MCF 10A (cell line): ENCODE measurements around the gene JCAD. TPM values are rescaled to one million over a fixed set of nuclear protein-coding genes. Genes with fewer than 3 reads are reported as not detected.

Source experiments
- BruUV-seq: library from RNA; stranded (reverse); fragments of 400-500 nt; replicated peaks from 2 replicates; lab custom pipeline; 2021; lab: Mats Ljungman, UMichigan
- CTCF ChIA-PET: fragments of 300-600 bp; sonication (Branson Sonifier 250); formaldehyde crosslinking; extraction: SDS; loops from one replicate; lab custom pipeline; 2021; ENCODE audit warnings: antibody characterized with exemption, inconsistent platforms; lab: Yijun Ruan, JAX
- POLR2A ChIA-PET: fragments of 300-600, 350-650 bp; sonication (Branson Sonifier 250); formaldehyde crosslinking; extraction: SDS; loops from one replicate; lab custom pipeline; 2020; ENCODE audit warnings: antibody characterized with exemption, inconsistent platforms; lab: Yijun Ruan, JAX
- DNase-seq: peaks from one replicate; pipeline ENCODE4 v3.0.0-alpha.2; 2018; ENCODE audit not compliant: unreplicated experiment
- H3K27ac Mint-ChIP-seq: one replicate; pipeline ENCODE4 v1.8.0; 2022; ENCODE audit warnings: mild to moderate bottlenecking, low read depth, mixed read lengths; ENCODE audit not compliant: unreplicated experiment
- H3K27me3 Mint-ChIP-seq: one replicate; pipeline ENCODE4 v1.8.0; 2022; ENCODE audit warnings: mixed read lengths; ENCODE audit not compliant: insufficient read depth, unreplicated experiment
- H3K36me3 Mint-ChIP-seq: one replicate; pipeline ENCODE4 v1.8.0; 2022; ENCODE audit warnings: mild to moderate bottlenecking, moderate library complexity, mixed read lengths; ENCODE audit not compliant: insufficient read depth, unreplicated experiment
- H3K4me1 Mint-ChIP-seq: one replicate; pipeline ENCODE4 v1.8.0; 2022; ENCODE audit warnings: mixed read lengths; ENCODE audit not compliant: insufficient read depth, unreplicated experiment
- H3K4me3 Mint-ChIP-seq: one replicate; pipeline ENCODE4 v1.8.0; 2022; ENCODE audit warnings: mild to moderate bottlenecking, moderate library complexity, mixed read lengths; ENCODE audit not compliant: unreplicated experiment
- H3K9me3 Mint-ChIP-seq: one replicate; pipeline ENCODE4 v1.8.0; 2022; ENCODE audit warnings: mixed read lengths; ENCODE audit not compliant: unreplicated experiment
- intact Hi-C: fragments of 100-400 bp; cut with micrococcal nuclease; formaldehyde crosslinking; loops from 2 replicates; pipeline ENCODE4 v1.14.1; 2022
- total RNA-seq: library from RNA; stranded (reverse); gene quantifications from 2 replicates; pipeline ENCODE4 v1.2.3, GENCODE V29; 2022
- TF ChIP-seq, protein P1 (sequence below): fragments of 200-600 bp; IDR thresholded peaks from one replicate; pipeline ENCODE4 v1.8.0; 2022; ENCODE audit warnings: antibody characterized with exemption, mild to moderate bottlenecking; ENCODE audit not compliant: unreplicated experiment

JCAD gene
- total RNA-seq, 1 experiment from 2014 or later: 0.26 TPM

DNA sequence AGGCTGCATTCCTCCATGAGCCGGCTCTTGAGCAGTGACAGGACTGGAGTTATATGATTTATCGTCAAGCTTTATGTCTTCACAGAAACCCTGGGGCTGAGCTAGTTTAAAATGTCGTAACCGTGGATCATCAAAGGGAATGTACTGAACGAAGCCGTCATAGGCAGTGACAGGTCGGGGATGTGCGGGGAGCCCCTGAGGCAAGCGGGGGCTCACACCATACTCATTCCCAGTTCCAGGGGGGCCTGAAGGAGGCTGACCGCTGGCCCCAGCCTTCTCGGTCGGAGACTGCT, 30.7 kb downstream of the JCAD start:
- no peaks in the 10 kb centered on the region for H3K9me3 Mint-ChIP-seq
- POLR2A ChIA-PET: no interaction called here
- no peaks in the 10 kb centered on the region for H3K27me3 Mint-ChIP-seq
- no TSS peak for BruUV-seq
- DNase-seq: no peak
- no peak overlapping the region for H3K4me3 Mint-ChIP-seq
- CTCF ChIA-PET: interaction anchor here (0.6 to 1.1 kb wide), 2 partner anchors 36 to 604 kb away, joined by 3 read pairs; no protein-coding TSS in a partner anchor
- H3K4me1 Mint-ChIP-seq: peaks cover 7% of the 10 kb centered on the region
- TF ChIP-seq, protein P1, sequence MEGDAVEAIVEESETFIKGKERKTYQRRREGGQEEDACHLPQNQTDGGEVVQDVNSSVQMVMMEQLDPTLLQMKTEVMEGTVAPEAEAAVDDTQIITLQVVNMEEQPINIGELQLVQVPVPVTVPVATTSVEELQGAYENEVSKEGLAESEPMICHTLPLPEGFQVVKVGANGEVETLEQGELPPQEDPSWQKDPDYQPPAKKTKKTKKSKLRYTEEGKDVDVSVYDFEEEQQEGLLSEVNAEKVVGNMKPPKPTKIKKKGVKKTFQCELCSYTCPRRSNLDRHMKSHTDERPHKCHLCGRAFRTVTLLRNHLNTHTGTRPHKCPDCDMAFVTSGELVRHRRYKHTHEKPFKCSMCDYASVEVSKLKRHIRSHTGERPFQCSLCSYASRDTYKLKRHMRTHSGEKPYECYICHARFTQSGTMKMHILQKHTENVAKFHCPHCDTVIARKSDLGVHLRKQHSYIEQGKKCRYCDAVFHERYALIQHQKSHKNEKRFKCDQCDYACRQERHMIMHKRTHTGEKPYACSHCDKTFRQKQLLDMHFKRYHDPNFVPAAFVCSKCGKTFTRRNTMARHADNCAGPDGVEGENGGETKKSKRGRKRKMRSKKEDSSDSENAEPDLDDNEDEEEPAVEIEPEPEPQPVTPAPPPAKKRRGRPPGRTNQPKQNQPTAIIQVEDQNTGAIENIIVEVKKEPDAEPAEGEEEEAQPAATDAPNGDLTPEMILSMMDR: no peak
- H3K27ac Mint-ChIP-seq: no peak overlapping the region
- no peaks in the 10 kb centered on the region for H3K36me3 Mint-ChIP-seq
- intact Hi-C loops: no loop called here

DNA sequence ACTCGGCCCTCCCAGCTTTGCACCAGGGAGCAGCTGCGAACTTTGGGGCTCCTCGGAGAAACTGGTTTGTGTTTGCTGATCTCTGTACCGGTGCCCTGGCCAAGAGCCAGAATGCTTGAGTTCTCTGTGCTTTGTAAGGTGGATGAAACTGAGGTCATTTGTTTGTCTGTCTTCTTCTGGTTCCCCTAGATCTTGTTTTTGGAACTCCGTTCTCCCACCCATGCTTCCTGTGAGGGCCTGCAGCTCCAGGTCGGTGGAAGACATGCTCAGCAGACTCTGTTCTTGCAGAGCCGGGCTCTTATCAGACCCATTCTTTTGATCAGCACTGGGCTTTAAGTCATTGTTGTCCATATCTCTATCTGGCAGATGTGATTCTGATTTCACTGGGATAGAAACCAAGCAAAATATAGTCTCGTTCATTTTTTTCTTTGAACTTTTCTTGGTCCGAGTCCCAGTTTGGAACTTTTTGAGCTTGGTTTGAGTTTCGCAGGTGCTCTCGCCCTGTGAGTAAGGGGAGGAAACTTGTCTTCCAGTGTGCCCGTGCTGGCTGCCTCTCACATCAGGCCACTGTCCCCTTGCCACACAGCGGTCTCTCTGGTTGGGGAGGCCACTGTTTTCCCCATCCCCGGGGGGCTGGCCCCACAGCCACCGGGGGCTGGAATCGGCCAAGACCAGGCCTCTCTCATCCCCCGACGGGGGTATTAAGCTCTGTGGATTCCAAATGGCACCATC, 31.2 kb downstream of the JCAD start:
- no peaks in the 10 kb centered on the region for H3K9me3 Mint-ChIP-seq
- DNase-seq: no peak
- ChIA-PET CTCF (interaction anchor here (0.6 to 1.6 kb wide), 6 partner anchors 37 to 603 kb away, joined by 3 to 7 read pairs (median 3); no protein-coding TSS in a partner anchor), POLR2A (no interaction called here)
- TF ChIP-seq, protein P1: no peak
- no peaks in the 10 kb centered on the region for H3K36me3 Mint-ChIP-seq
- intact Hi-C loops: no loop called here
- H3K4me1 Mint-ChIP-seq: peaks cover 7% of the 10 kb centered on the region
- H3K4me3 Mint-ChIP-seq: no peak overlapping the region
- H3K27me3 Mint-ChIP-seq: no peaks in the 10 kb centered on the region
- no peak overlapping the region for H3K27ac Mint-ChIP-seq
- BruUV-seq: no TSS peak

DNA sequence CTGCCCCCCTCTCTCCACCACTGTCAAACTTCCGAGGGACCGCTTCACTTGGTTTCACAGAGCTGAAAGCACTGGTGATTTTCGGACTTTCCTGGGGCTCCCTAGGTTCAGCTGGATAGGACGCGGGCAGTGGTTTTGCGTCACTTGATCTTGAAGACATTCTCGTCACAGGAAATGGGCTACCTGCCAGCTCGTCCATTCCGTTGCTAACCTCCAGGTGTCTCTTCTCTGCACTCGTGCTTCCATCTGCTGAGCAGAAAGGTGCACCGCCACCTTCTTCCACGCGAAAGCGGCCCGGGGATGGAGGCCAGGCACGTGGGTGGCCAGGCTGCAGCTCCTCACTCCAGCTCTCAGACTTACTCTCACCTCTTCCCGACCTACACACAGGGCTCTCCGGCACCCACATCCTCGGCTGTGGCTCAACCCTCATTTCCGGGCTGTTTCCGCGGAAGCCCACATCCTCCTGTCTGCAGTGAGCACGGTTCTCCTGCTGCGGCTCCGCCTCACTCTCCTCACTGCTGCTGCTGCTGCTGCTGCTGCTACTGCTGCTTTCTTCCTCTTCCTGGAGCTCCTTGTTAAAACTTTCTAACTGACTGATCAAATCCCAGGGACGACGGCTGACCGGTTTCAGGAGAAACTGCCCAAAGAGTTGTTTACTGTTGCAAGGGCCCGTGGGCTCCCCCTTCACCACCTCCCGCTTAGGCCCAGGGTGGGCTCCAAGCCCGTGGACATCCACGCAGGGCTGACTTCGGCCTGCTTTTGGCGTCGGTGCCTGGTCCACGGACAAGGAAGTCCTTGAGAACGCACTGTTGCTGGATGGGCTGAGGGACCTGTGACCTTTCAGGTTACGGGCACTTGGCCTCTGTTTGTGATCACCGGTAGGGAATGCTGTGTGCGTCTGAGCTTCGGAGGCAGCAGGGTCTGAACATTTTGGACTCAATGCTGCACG, 32.1 kb downstream of the JCAD start:
- no TSS peak for BruUV-seq
- Mint-ChIP-seq H3K27me3 (no peaks in the 10 kb centered on the region), H3K27ac (peak overlapping the region; percentile 21), H3K4me1 (peaks cover 7% of the 10 kb centered on the region), H3K9me3 (no peaks in the 10 kb centered on the region), H3K36me3 (no peaks in the 10 kb centered on the region), H3K4me3 (peak overlapping the region; percentile 70)
- TF ChIP-seq, protein P1: peak; percentile 62
- intact Hi-C loops: loop anchor here (1.0 kb wide), 1 partner anchor 214 kb away; no protein-coding TSS in a partner anchor
- POLR2A ChIA-PET: no interaction called here
- DNase-seq: peak; percentile 88
- CTCF ChIA-PET: interaction anchor here (0.6 to 1.6 kb wide), 9 partner anchors 13 to 623 kb away, joined by 3 to 7 read pairs (median 3); no protein-coding TSS in a partner anchor

DNA sequence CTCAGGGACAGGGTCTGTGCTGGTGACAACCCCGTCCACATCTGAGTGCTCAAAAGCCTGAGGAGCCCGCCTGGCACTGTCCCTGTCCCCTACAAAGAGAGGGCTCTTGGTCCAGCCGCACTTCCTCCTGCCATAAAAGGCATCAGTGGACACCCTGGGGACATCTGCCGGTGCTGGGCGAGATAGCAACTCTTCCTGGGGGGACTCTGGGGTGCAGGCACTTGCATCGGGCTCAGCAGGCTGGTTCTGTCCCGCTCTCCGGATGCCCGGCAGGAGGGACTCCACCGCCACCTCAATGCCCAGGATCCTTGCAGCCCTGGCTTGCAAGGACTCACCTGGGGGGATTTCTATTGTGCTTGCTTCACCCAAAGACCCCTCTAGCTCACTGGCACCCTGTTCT, 32.8 kb downstream of the JCAD start:
- CTCF ChIA-PET: interaction anchor here (0.6 to 1.6 kb wide), 6 partner anchors 12 to 624 kb away, joined by 3 to 7 read pairs (median 4); no protein-coding TSS in a partner anchor
- no peaks in the 10 kb centered on the region for H3K9me3 Mint-ChIP-seq
- intact Hi-C loops: no loop called here
- H3K36me3 Mint-ChIP-seq: no peaks in the 10 kb centered on the region
- H3K27ac Mint-ChIP-seq: peak overlapping the region; percentile 21
- TF ChIP-seq, protein P1: no peak
- no TSS peak for BruUV-seq
- no peaks in the 10 kb centered on the region for H3K27me3 Mint-ChIP-seq
- H3K4me3 Mint-ChIP-seq: peak overlapping the region; percentile 70
- no peak for DNase-seq
- POLR2A ChIA-PET: no interaction called here
- peaks cover 7% of the 10 kb centered on the region for H3K4me1 Mint-ChIP-seq
